SK-N-SH (cell line): Measurements from ENCODE around the gene CD101. TPM values are rescaled to one million over a fixed set of nuclear protein-coding genes. Genes with fewer than 3 reads are reported as not detected.

Experiments used
- CTCF ChIA-PET: fragments of 300-600, 350-600 bp; formaldehyde crosslinking; extraction: SDS; loops from one replicate; lab custom pipeline; 2021; lab: Yijun Ruan, JAX
- POLR2A ChIA-PET: fragments of 350-600 bp; sonication (Branson Sonifier 250); formaldehyde crosslinking; extraction: SDS; loops from one replicate; lab custom pipeline; 2020; ENCODE audit warnings: antibody characterized with exemption, inconsistent platforms; lab: Yijun Ruan, JAX
- DNase-seq: peaks from one replicate; pipeline ENCODE4 v3.0.0; 2012
- H2AFZ ChIP-seq: fragments of 200-600 bp; sonication (generic); 2 replicates; pipeline ENCODE4 v1.8.1; 2016; ENCODE audit warnings: antibody characterized with exemption, mild to moderate bottlenecking, low read depth
- H3F3A ChIP-seq: fragments of 200-600 bp; sonication (generic); replicated peaks from 2 replicates; pipeline ENCODE3; 2016; ENCODE audit warnings: antibody characterized with exemption, mild to moderate bottlenecking; ENCODE audit not compliant: insufficient read depth
- H3K27ac ChIP-seq, 2 experiments: fragments of 200-500 bp in 1 of 2; fragments of 200-600 bp in 1 of 2; sonication (Bioruptor generic) in 1 of 2; sonication (generic), shearing (Covaris generic) in 1 of 2; 2 replicates each; pipeline versions ENCODE4 v1.5.1 to v1.6.1; 2014 to 2016; ENCODE audit warnings: low read depth in 2 of 2, inconsistent platforms in 1 of 2, low read length in 1 of 2, mild to moderate bottlenecking in 1 of 2, mixed read lengths in 1 of 2
- H3K27me3 ChIP-seq: fragments of 200-600 bp; sonication (generic), shearing (Covaris generic); 2 replicates; pipeline ENCODE4 v1.6.1; 2016; ENCODE audit warnings: mixed run types; ENCODE audit not compliant: insufficient read depth
- H3K36me3 ChIP-seq, 2 experiments: fragments of 200-500 bp in 1 of 2; fragments of 200-600 bp in 1 of 2; sonication (Bioruptor generic) in 1 of 2; sonication (generic) in 1 of 2; replicated peaks in 1 of 2; 2 replicates each; pipeline versions ENCODE3 to v1.5.1; 2014 to 2016; ENCODE audit warnings: low read length in 1 of 2, mild to moderate bottlenecking in 1 of 2; ENCODE audit not compliant: insufficient read depth in 2 of 2, control insufficient read depth in 1 of 2
- H3K4me1 ChIP-seq, 2 experiments: fragments of 200-500 bp in 1 of 2; fragments of 200-600 bp in 1 of 2; sonication (Bioruptor generic) in 1 of 2; sonication (generic), shearing (Covaris generic) in 1 of 2; 2 replicates each; pipeline versions ENCODE4 v1.5.1 to v1.6.1; 2014 to 2016; ENCODE audit warnings: low read depth in 1 of 2, low read length in 1 of 2, mixed run types in 1 of 2; ENCODE audit not compliant: insufficient read depth in 2 of 2, control insufficient read depth in 1 of 2
- H3K4me2 ChIP-seq: fragments of 200-600 bp; sonication (generic), shearing (Covaris generic); 2 replicates; pipeline ENCODE4 v1.6.1; 2017; ENCODE audit warnings: mixed run types
- H3K4me3 ChIP-seq, 2 experiments: fragments of 200-500 bp in 1 of 2; fragments of 200-600 bp in 1 of 2; sonication (Bioruptor generic) in 1 of 2; sonication (generic), shearing (Covaris generic) in 1 of 2; 2 replicates each; pipeline versions ENCODE4 v1.5.1 to v1.8.1; 2014 to 2016; ENCODE audit warnings: low read depth in 2 of 2, inconsistent platforms in 1 of 2, low read length in 1 of 2, mild to moderate bottlenecking in 1 of 2, mixed read lengths in 1 of 2, moderate library complexity in 1 of 2
- H3K79me2 ChIP-seq: fragments of 200-600 bp; sonication (generic); 2 replicates; pipeline ENCODE4 v1.8.1; 2017; ENCODE audit warnings: mild to moderate bottlenecking; ENCODE audit not compliant: insufficient read depth
- H3K9ac ChIP-seq: fragments of 200-600 bp; sonication (generic); 2 replicates; pipeline ENCODE4 v1.6.1; 2017; ENCODE audit warnings: mixed run types
- H3K9me2 ChIP-seq: fragments of 200-600 bp; sonication (generic); 2 replicates; pipeline ENCODE4 v1.6.1; 2017; ENCODE audit warnings: mixed run types
- H3K9me3 ChIP-seq: fragments of 200-600 bp; sonication (generic); 2 replicates; pipeline ENCODE4 v1.6.1; 2017; ENCODE audit warnings: mixed run types, mild to moderate bottlenecking, moderate library complexity
- H4K20me1 ChIP-seq: fragments of 200-600 bp; sonication (generic); 2 replicates; pipeline ENCODE4 v1.6.1; 2017; ENCODE audit warnings: mild to moderate bottlenecking, mixed run types; ENCODE audit not compliant: insufficient read depth
- EP300 ChIP-seq, 2 experiments: IDR thresholded peaks; 2 replicates each; pipeline versions ENCODE4 v1.4.0 to v1.6.1; 2012; ENCODE audit warnings: borderline replicate concordance in 1 of 2, low read depth in 1 of 2, low read length in 1 of 2
- FOSL2 ChIP-seq: IDR thresholded peaks from 2 replicates; pipeline ENCODE4 v1.4.0; 2012; ENCODE audit warnings: low read depth, mild to moderate bottlenecking, moderate library complexity, borderline replicate concordance
- FOXJ3 ChIP-seq: sonication (generic); formaldehyde crosslinking; IDR thresholded peaks from 2 replicates; pipeline ENCODE4 v1.5.1; 2020; ENCODE audit warnings: mild to moderate bottlenecking, missing genetic modification reagents
- FOXM1 ChIP-seq: IDR thresholded peaks from 2 replicates; pipeline ENCODE4 v1.4.0; 2012; ENCODE audit warnings: low read depth, mild to moderate bottlenecking
- GABPA ChIP-seq: IDR thresholded peaks from 2 replicates; pipeline ENCODE4 v1.4.0; 2012; ENCODE audit warnings: low read depth, mild to moderate bottlenecking
- JUND ChIP-seq: IDR thresholded peaks from 2 replicates; pipeline ENCODE4 v1.4.0; 2012
- NFIC ChIP-seq: IDR thresholded peaks from 2 replicates; pipeline ENCODE4 v1.4.0; 2012; ENCODE audit warnings: borderline replicate concordance
- NRF1 ChIP-seq: IDR thresholded peaks from 2 replicates; pipeline ENCODE4 v1.6.1; 2012; ENCODE audit warnings: low read depth, mild to moderate bottlenecking, low read length
- POLR2AphosphoS5 ChIP-seq: IDR thresholded peaks from 2 replicates; pipeline ENCODE4 v1.6.1; 2012; ENCODE audit warnings: low read depth, low read length
- RAD21 ChIP-seq: IDR thresholded peaks from 2 replicates; pipeline ENCODE4 v1.6.1; 2012; ENCODE audit warnings: mild to moderate bottlenecking, low read length
- RCOR1 ChIP-seq: fragments of 150-350 bp; IDR thresholded peaks from 2 replicates; pipeline ENCODE4 v1.6.1; 2017; ENCODE audit warnings: antibody characterized with exemption, low read length
- RFX5 ChIP-seq: IDR thresholded peaks from 2 replicates; pipeline ENCODE4 v1.6.1; 2012; ENCODE audit warnings: mild to moderate bottlenecking, improper control_type of control experiment, low read length
- RXRA ChIP-seq: IDR thresholded peaks from 2 replicates; pipeline ENCODE4 v1.4.0; 2012; ENCODE audit warnings: low read depth, mild to moderate bottlenecking, borderline replicate concordance
- TAF1 ChIP-seq: IDR thresholded peaks from 2 replicates; pipeline ENCODE4 v1.6.1; 2012; ENCODE audit warnings: low read depth, mild to moderate bottlenecking, low read length, moderate library complexity, borderline replicate concordance
- TCF12 ChIP-seq: IDR thresholded peaks from 2 replicates; pipeline ENCODE4 v1.4.0; 2012
- YY1 ChIP-seq: IDR thresholded peaks from 2 replicates; pipeline ENCODE4 v1.4.0; 2012; ENCODE audit warnings: low read depth, mild to moderate bottlenecking
- WGBS: methylation state at CpG from one replicate; pipeline ENCODE4 v1.1.6; 2017; ENCODE audit warnings: low lambda C conversion rate; 5-methylcytosine and 5-hydroxymethylcytosine counted together
- polyA plus RNA-seq, 3 experiments: library from polyadenylated mRNA; depleted of rRNA; stranded (reverse); fragments of >200 nt; gene quantifications; 2 replicates each; pipeline ENCODE4 v1.2.3, GENCODE V29; 2012
- TF ChIP-seq, protein P1 (sequence below): IDR thresholded peaks from 2 replicates; pipeline ENCODE4 v1.4.0; 2012; ENCODE audit warnings: low read depth
- TF ChIP-seq, protein P2 (sequence below): IDR thresholded peaks from 2 replicates; pipeline ENCODE4 v1.4.0; 2012; ENCODE audit warnings: low read depth, borderline replicate concordance

CD101 gene
- polyA plus RNA-seq, 1 of the 3 experiments (the other 2 are of a cell fraction), result 0.16 TPM

DNA sequence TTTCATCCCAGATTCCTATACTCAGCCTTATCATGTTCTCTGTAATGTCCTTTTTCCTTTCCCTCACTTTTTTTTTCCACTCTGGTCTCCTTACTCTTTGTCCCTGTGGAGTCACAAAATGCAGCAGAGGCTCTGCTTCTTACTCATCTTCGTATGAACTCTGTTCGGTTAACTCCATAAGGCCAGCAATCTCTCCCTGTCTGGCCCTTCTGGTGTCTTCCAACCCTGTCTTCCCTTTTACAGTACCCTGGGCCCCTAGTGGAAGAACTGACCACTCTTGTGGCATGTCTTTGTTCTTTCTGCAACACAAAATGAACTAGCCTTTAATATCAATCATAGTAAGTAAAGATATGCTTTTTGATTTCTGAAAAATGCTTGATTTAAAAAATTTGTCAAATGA is 7.1 kb downstream of the CD101 start:
- H3K27ac ChIP-seq, result no peak overlapping the region
- H3K9me2 ChIP-seq, result no peaks in the 10 kb centered on the region
- no peaks in the 10 kb centered on the region for H3K79me2 ChIP-seq
- no peak for DNase-seq
- H2AFZ ChIP-seq, result no peak overlapping the region
- H3F3A ChIP-seq, result no peaks in the 10 kb centered on the region
- no peaks in the 10 kb centered on the region for H3K27me3 ChIP-seq
- no peak overlapping the region for H3K4me3 ChIP-seq
- 82% methylated on average over 2 of the region's 2 CpGs for WGBS
- H3K9ac ChIP-seq, result no peak overlapping the region
- no peaks in the 10 kb centered on the region for H3K9me3 ChIP-seq
- H4K20me1 ChIP-seq, result no peaks in the 10 kb centered on the region
- no peaks in the 10 kb centered on the region for H3K36me3 ChIP-seq
- ChIA-PET CTCF (interaction anchor here (0.7 kb wide), 1 partner anchor 9 kb away, joined by 3 read pairs; no protein-coding TSS in a partner anchor), POLR2A (no interaction called here)
- H3K4me1 ChIP-seq, result no peaks in the 10 kb centered on the region
- no peak overlapping the region for H3K4me2 ChIP-seq
- TF ChIP-seq RAD21, result no peak
- no peak for TF ChIP-seq TAF1
- no peak for TF ChIP-seq JUND
- TF ChIP-seq RXRA, result no peak
- TF ChIP-seq NRF1, result no peak
- TF ChIP-seq NFIC, result no peak
- TF ChIP-seq YY1, result no peak
- no peak for TF ChIP-seq GABPA
- TF ChIP-seq, all 33 proteins: peak for 0

DNA sequence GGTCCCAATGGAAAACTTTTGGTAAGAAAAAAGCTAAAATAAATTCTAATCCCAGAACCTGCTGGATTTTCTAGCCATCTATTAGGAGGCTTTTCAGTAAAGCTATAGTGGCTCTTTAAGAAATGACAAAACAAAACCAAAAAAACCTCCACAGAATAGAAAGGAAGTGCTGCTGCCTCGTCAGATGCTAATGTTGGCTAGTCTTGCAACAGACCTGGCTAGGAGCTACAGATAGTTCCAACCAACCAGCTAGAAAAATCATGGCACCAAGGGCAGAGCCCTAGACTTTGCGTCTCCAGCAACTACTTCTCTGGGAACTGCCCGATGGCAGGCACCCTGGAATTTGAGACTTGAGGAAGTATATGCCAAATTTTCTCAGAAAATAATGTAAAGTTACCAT is 7.6 kb downstream of the CD101 start:
- H3K4me3 ChIP-seq, result no peak overlapping the region
- no peaks in the 10 kb centered on the region for H4K20me1 ChIP-seq
- no peak for TF ChIP-seq FOXJ3 (CRISPR knock-in tag)
- no peak for TF ChIP-seq RCOR1
- no peak for TF ChIP-seq YY1
- TF ChIP-seq EP300 (IDR thresholded peaks at IDR 0.05; ENCODE audit: borderline replicate concordance in 1 of 2, low read depth in 1 of 2, low read length in 1 of 2), result no peak
- TF ChIP-seq NRF1, result no peak
- TF ChIP-seq, protein P1, sequence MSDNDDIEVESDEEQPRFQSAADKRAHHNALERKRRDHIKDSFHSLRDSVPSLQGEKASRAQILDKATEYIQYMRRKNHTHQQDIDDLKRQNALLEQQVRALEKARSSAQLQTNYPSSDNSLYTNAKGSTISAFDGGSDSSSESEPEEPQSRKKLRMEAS, result no peak
- TF ChIP-seq TCF12, result no peak
- TF ChIP-seq FOSL2, result no peak
- no peak for TF ChIP-seq RXRA
- TF ChIP-seq, protein P2, sequence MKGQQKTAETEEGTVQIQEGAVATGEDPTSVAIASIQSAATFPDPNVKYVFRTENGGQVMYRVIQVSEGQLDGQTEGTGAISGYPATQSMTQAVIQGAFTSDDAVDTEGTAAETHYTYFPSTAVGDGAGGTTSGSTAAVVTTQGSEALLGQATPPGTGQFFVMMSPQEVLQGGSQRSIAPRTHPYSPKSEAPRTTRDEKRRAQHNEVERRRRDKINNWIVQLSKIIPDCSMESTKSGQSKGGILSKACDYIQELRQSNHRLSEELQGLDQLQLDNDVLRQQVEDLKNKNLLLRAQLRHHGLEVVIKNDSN, result no peak
- TF ChIP-seq RFX5, result no peak
- TF ChIP-seq POLR2AphosphoS5, result no peak
- TF ChIP-seq FOXM1, result no peak
- TF ChIP-seq JUND, result no peak
- H3K9me2 ChIP-seq, result no peaks in the 10 kb centered on the region
- no peak overlapping the region for H3K9ac ChIP-seq
- no peaks in the 10 kb centered on the region for H3K79me2 ChIP-seq
- CTCF ChIA-PET, result interaction anchor here (0.7 kb wide), 1 partner anchor 8 kb away, joined by 3 read pairs; no protein-coding TSS in a partner anchor
- H3K4me2 ChIP-seq, result no peak overlapping the region
- no peak overlapping the region for H2AFZ ChIP-seq
- H3K27me3 ChIP-seq, result no peaks in the 10 kb centered on the region
- POLR2A ChIA-PET, result no interaction called here
- DNase-seq, result no peak
- no peak overlapping the region for H3K27ac ChIP-seq
- H3K9me3 ChIP-seq, result no peaks in the 10 kb centered on the region
- no peaks in the 10 kb centered on the region for H3K4me1 ChIP-seq
- no peaks in the 10 kb centered on the region for H3K36me3 ChIP-seq
- WGBS, result 68% methylated on average over 3 of the region's 3 CpGs
- no peaks in the 10 kb centered on the region for H3F3A ChIP-seq
